Measurements from ENCODE around the gene ASAP3. TPM values are rescaled to one million over a fixed set of nuclear protein-coding genes. Genes with fewer than 3 reads are reported as not detected.

The ASAP3 gene
- total and polyA plus RNA-seq, 9 of the 15 experiments (the other 6 are each of a cell fraction or from before 2014, with no cell fraction given): 1.7 to 31.2 (median 17.4) TPM

GRCh38 chr1:23530747-23531561 is 47.0 kb upstream of the ASAP3 start, which contains the start of gene E2F2 (continued):
- no peak for TF ChIP-seq REST (IDR thresholded peaks at IDR 0.05; ENCODE audit: borderline replicate concordance)
- TF ChIP-seq REST (CRISPR knock-in tag; IDR thresholded peaks at IDR 0.05; ENCODE audit: low read depth): 0 out of 2 replicates have a peak, but pooled peaks have one; percentile 29
- no peak for TF ChIP-seq ZNF274 (IDR thresholded peaks at IDR 0.05; ENCODE audit: borderline replicate concordance, low read depth, low read length)
- no peak for TF ChIP-seq ZNF395 (CRISPR knock-in tag; IDR thresholded peaks at IDR 0.05)
- TF ChIP-seq U2AF2 (optimal IDR thresholded peaks at IDR 0.05; ENCODE audit: low read depth, low read length): no peak
- no peak for TF ChIP-seq CEBPZ (IDR thresholded peaks at IDR 0.05; ENCODE audit: borderline replicate concordance, low read depth, low read length)
- no peak for TF ChIP-seq SMARCB1 (IDR thresholded peaks at IDR 0.05; ENCODE audit: insufficient read length, low read depth)
- peak; percentile 56 to 74; a peak in 3 of 4 replicates for TF ChIP-seq MNT (conservative IDR thresholded peaks at IDR 0.05)
- TF ChIP-seq ESRRB (CRISPR knock-in tag; IDR thresholded peaks at IDR 0.05; ENCODE audit: borderline replicate concordance): no peak
- TF ChIP-seq SPI1 (IDR thresholded peaks at IDR 0.05; ENCODE audit: borderline replicate concordance, low read depth, low read length): no peak
- no peak for TF ChIP-seq SREBF1 (IDR thresholded peaks at IDR 0.05; ENCODE audit: borderline replicate concordance, low read depth, low read length)
